Measurements from ENCODE around the gene SMIM38. TPM values are rescaled to one million over a fixed set of nuclear protein-coding genes. Genes with fewer than 3 reads are reported as not detected.

The SMIM38 gene
- total RNA-seq, 1 experiment from 2014 or later: 0.54 TPM

DNA sequence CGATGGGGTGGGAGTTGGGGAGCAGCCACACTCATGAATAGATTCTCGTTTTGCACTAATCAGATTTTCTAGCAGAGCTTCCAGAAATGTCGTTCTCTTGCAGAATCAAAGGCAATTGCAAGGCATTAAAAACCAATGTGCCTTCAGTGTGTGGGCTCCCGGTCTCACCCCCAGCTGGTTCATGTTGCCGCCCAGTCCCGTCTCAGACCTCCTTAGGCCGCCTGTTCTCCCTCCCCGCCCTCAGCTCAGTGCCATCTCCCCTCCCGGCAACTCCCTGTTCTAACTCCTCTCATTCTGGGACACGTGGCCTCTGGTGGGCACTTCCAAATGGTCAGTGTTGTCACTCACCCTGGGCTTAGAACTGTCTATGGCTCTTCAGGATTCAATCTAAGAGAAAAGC lies 42.5 kb upstream of the SMIM38 start:
- H3K9me3 ChIP-seq (ENCODE audit: control insufficient read depth in 1 of 2, insufficient read depth in 1 of 2, low read depth in 1 of 2, low read length in 2 of 2): no peaks in the 10 kb centered on the region; a peak in 1 of 4 replicates
- no peaks in the 10 kb centered on the region for H3K79me2 ChIP-seq (ENCODE audit: insufficient read depth, low read length)
- no TSS peak for BruUV-seq (replicated peaks)
- CTCF ChIA-PET: interaction anchor here (1.0 to 1.1 kb wide), 2 partner anchors 18 to 180 kb away, joined by 3 read pairs; no protein-coding TSS in a partner anchor
- TF ChIP-seq SRF (IDR thresholded peaks at IDR 0.05; ENCODE audit: low read depth) (no peak), EGR1 (IDR thresholded peaks at IDR 0.05; ENCODE audit: low read depth) (no peak), FOSL1 (IDR thresholded peaks at IDR 0.05; ENCODE audit: low read depth) (no peak), SP1 (IDR thresholded peaks at IDR 0.05; ENCODE audit: low read depth) (no peak), CEBPB (IDR thresholded peaks at IDR 0.05; ENCODE audit: low read depth) (no peak), YY1 (IDR thresholded peaks at IDR 0.05; ENCODE audit: extremely low read depth, insufficient replicate concordance, low read depth, low read length) (no peak), ZFX (IDR thresholded peaks at IDR 0.05) (no peak), ELF1 (IDR thresholded peaks at IDR 0.05; ENCODE audit: borderline replicate concordance, low read depth) (no peak), POLR2AphosphoS5 (IDR thresholded peaks at IDR 0.05; ENCODE audit: low read depth, low read length) (no peak), POLR2A (IDR thresholded peaks at IDR 0.05; ENCODE audit: borderline replicate concordance, extremely low read depth, insufficient read depth, insufficient read length) (no peak), ZNF274 (IDR thresholded peaks at IDR 0.05; ENCODE audit: low read depth, low read length) (no peak), JUND (IDR thresholded peaks at IDR 0.05) (no peak), CBX3 (IDR thresholded peaks at IDR 0.05; ENCODE audit: low read depth) (no peak)
- TF ChIP-seq, protein P1, sequence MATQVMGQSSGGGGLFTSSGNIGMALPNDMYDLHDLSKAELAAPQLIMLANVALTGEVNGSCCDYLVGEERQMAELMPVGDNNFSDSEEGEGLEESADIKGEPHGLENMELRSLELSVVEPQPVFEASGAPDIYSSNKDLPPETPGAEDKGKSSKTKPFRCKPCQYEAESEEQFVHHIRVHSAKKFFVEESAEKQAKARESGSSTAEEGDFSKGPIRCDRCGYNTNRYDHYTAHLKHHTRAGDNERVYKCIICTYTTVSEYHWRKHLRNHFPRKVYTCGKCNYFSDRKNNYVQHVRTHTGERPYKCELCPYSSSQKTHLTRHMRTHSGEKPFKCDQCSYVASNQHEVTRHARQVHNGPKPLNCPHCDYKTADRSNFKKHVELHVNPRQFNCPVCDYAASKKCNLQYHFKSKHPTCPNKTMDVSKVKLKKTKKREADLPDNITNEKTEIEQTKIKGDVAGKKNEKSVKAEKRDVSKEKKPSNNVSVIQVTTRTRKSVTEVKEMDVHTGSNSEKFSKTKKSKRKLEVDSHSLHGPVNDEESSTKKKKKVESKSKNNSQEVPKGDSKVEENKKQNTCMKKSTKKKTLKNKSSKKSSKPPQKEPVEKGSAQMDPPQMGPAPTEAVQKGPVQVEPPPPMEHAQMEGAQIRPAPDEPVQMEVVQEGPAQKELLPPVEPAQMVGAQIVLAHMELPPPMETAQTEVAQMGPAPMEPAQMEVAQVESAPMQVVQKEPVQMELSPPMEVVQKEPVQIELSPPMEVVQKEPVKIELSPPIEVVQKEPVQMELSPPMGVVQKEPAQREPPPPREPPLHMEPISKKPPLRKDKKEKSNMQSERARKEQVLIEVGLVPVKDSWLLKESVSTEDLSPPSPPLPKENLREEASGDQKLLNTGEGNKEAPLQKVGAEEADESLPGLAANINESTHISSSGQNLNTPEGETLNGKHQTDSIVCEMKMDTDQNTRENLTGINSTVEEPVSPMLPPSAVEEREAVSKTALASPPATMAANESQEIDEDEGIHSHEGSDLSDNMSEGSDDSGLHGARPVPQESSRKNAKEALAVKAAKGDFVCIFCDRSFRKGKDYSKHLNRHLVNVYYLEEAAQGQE (IDR thresholded peaks at IDR 0.05; ENCODE audit: low read depth): no peak
- TF ChIP-seq, protein P2, sequence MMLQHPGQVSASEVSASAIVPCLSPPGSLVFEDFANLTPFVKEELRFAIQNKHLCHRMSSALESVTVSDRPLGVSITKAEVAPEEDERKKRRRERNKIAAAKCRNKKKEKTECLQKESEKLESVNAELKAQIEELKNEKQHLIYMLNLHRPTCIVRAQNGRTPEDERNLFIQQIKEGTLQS (IDR thresholded peaks at IDR 0.05): no peak
- TF ChIP-seq, protein P3, sequence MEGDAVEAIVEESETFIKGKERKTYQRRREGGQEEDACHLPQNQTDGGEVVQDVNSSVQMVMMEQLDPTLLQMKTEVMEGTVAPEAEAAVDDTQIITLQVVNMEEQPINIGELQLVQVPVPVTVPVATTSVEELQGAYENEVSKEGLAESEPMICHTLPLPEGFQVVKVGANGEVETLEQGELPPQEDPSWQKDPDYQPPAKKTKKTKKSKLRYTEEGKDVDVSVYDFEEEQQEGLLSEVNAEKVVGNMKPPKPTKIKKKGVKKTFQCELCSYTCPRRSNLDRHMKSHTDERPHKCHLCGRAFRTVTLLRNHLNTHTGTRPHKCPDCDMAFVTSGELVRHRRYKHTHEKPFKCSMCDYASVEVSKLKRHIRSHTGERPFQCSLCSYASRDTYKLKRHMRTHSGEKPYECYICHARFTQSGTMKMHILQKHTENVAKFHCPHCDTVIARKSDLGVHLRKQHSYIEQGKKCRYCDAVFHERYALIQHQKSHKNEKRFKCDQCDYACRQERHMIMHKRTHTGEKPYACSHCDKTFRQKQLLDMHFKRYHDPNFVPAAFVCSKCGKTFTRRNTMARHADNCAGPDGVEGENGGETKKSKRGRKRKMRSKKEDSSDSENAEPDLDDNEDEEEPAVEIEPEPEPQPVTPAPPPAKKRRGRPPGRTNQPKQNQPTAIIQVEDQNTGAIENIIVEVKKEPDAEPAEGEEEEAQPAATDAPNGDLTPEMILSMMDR (IDR thresholded peaks at IDR 0.05 in 2 of 3, conservative IDR thresholded peaks at IDR 0.05 in 1 of 3; ENCODE audit: borderline replicate concordance in 1 of 3, insufficient read depth in 1 of 3, low read depth in 2 of 3, low read length in 2 of 3): no peak
- TF ChIP-seq, protein P4, sequence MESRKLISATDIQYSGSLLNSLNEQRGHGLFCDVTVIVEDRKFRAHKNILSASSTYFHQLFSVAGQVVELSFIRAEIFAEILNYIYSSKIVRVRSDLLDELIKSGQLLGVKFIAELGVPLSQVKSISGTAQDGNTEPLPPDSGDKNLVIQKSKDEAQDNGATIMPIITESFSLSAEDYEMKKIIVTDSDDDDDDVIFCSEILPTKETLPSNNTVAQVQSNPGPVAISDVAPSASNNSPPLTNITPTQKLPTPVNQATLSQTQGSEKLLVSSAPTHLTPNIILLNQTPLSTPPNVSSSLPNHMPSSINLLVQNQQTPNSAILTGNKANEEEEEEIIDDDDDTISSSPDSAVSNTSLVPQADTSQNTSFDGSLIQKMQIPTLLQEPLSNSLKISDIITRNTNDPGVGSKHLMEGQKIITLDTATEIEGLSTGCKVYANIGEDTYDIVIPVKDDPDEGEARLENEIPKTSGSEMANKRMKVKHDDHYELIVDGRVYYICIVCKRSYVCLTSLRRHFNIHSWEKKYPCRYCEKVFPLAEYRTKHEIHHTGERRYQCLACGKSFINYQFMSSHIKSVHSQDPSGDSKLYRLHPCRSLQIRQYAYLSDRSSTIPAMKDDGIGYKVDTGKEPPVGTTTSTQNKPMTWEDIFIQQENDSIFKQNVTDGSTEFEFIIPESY (IDR thresholded peaks at IDR 0.05; ENCODE audit: extremely low read depth, insufficient replicate concordance, low read length): no peak
- H3K4me1 ChIP-seq (ENCODE audit: control insufficient read depth in 1 of 2, insufficient read depth in 2 of 2, low read length in 2 of 2): peaks cover 5 to 9% of the 10 kb centered on the region in 2 experiments; a peak in 3 of 4 replicates
- H3K9me2 ChIP-seq (ENCODE audit: insufficient read depth): no peaks in the 10 kb centered on the region
- ATAC-seq (no peak), DNase-seq (ENCODE audit: low read depth, low spot score) (no peak)
- no peak overlapping the region for H3K27ac ChIP-seq (ENCODE audit: low read depth, low read length)
- H3K36me3 ChIP-seq (ENCODE audit: control insufficient read depth in 1 of 2, insufficient read depth in 2 of 2, low read length in 2 of 2): no peaks in the 10 kb centered on the region
- H3K4me3 ChIP-seq (replicated peaks in 1 of 2; ENCODE audit: low read depth in 1 of 2, low read length in 2 of 2): no peak overlapping the region
- H3K4me2 ChIP-seq (ENCODE audit: low read length): no peak overlapping the region
- no peak overlapping the region for H3K9ac ChIP-seq (ENCODE audit: low read length)
- RAD21 ChIA-PET (ENCODE audit: low non-redundant PET in 1 of 2, low total read pairs in 2 of 2, uncharacterized antibody in 2 of 2, unreplicated experiment in 2 of 2): no interaction called here
- no peak overlapping the region for H2AFZ ChIP-seq (ENCODE audit: low read depth, low read length, poor library complexity, severe bottlenecking)
- intact Hi-C loops (cut with micrococcal nuclease): no loop called here
- no peaks in the 10 kb centered on the region for H3K27me3 ChIP-seq (ENCODE audit: insufficient read depth, low read length)
- no peaks in the 10 kb centered on the region for H4K20me1 ChIP-seq (ENCODE audit: insufficient read depth)
- POLR2A ChIA-PET: no interaction called here
